Measurements from ENCODE around the gene SLX4IP.

DNA sequence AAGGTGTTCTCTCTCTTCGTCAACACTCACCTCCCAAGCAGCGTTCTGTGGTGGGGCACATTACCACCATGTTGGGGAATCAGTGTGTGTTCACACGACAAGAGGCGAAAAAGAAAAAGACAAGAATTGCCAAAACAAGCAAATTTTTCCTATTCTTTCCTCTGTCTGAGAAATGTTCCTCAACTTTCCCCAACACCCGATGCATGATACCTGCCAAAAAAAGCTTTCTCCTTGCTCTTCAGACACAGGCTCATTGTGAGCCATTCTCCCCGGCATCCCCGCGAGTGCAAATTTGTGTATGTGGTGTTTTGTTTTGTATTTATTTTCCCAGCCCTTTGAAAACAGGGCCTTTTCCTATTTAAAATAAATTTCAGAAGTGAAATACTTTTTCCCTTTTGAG, 137.7 kb downstream of the SLX4IP start:
- TF ChIP-seq POLR2A (IDR thresholded peaks at IDR 0.05; ENCODE audit: low read depth, low read length) (no peak), CTCF (IDR thresholded peaks at IDR 0.05; ENCODE audit: extremely low read depth in 1 of 2, insufficient read depth in 1 of 2, low read depth in 1 of 2, low read length in 2 of 2) (no peak), EZH2 (IDR thresholded peaks at IDR 0.05; ENCODE audit: borderline replicate concordance, low read depth, low read length, severe bottlenecking) (no peak), JUN (IDR thresholded peaks at IDR 0.05; ENCODE audit: borderline replicate concordance, insufficient read depth, insufficient read length, low read depth) (no peak), POLR2AphosphoS5 (IDR thresholded peaks at IDR 0.05; ENCODE audit: insufficient read depth, low read depth, low read length) (no peak), MYC (IDR thresholded peaks at IDR 0.05; ENCODE audit: low read depth, low read length) (no peak), MAX (IDR thresholded peaks at IDR 0.05; ENCODE audit: insufficient read depth, insufficient read length) (no peak), GATA2 (IDR thresholded peaks at IDR 0.05; ENCODE audit: insufficient read depth, insufficient read length, low read depth, low read length) (no peak)
